ENCODE measurements around the gene CCND3.

Gene CCND3

GRCh38 chr6:41941280-41942066, at the start of gene CCND3:
CCND3 (minus strand) TSS chr6:41941808; CDS start chr6:41941649, 159 bp downstream.
- Histone ChIP-seq H3K36me3 (replicated peaks) (peaks cover 11% of the 10 kb centered on the region), H3K27ac (peak within 1 kb of the TSS; percentile 53), H3K4me3 (ENCODE audit: low read depth, low read length) (peak within 1 kb of the TSS; percentile 75), H3K27me3 (replicated peaks) (no peaks in the 10 kb centered on the region)
- in situ Hi-C loops (cut with HindIII; ENCODE audit: low pct_ligation_motif_present, low sequenced_read_pairs), result no loop called here
- peak; percentile 84 for DNase-seq
- peak; percentile 1 for TF ChIP-seq CTCF (IDR thresholded peaks at IDR 0.05; ENCODE audit: low read depth, low read length, missing control alignments)

DNA sequence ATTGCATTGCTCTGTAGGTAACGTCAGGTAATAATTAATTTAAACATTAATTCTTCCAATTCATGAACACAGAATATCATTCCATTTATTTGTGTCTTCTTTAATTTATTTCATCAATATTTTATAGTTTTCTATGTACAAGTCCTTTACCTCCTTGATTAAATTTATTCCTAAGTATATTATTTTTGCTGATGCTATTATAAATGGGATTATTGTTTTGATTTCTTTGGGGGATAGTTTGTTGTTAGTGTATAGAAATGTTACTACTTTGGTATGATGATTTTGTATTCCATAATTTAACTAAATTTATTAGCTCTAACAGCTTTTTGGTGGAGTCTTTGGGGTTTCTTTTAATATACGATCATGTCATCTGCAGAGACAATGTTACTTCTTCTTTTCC, 44.7 kb upstream of the CCND3 start:
- in situ Hi-C loops (cut with HindIII; ENCODE audit: low pct_ligation_motif_present, low sequenced_read_pairs), result no loop called here
- Histone ChIP-seq H3K27me3 (replicated peaks) (no peaks in the 10 kb centered on the region), H3K4me3 (ENCODE audit: low read depth, low read length) (no peak overlapping the region), H3K36me3 (replicated peaks) (no peaks in the 10 kb centered on the region), H3K27ac (no peak overlapping the region)
- TF ChIP-seq CTCF (IDR thresholded peaks at IDR 0.05; ENCODE audit: low read depth, low read length, missing control alignments), result no peak
- DNase-seq, result no peak

GRCh38 chr6:41984623-41985022, 43.0 kb upstream of the CCND3 start:
- no peak for TF ChIP-seq CTCF (IDR thresholded peaks at IDR 0.05; ENCODE audit: low read depth, low read length, missing control alignments)
- H3K27me3 ChIP-seq (replicated peaks), result no peaks in the 10 kb centered on the region
- no peak for DNase-seq
- H3K36me3 ChIP-seq (replicated peaks), result no peaks in the 10 kb centered on the region
- H3K4me3 ChIP-seq (ENCODE audit: low read depth, low read length), result no peak overlapping the region
- in situ Hi-C loops (cut with HindIII; ENCODE audit: low pct_ligation_motif_present, low sequenced_read_pairs), result no loop called here
- no peak overlapping the region for H3K27ac ChIP-seq

DNA sequence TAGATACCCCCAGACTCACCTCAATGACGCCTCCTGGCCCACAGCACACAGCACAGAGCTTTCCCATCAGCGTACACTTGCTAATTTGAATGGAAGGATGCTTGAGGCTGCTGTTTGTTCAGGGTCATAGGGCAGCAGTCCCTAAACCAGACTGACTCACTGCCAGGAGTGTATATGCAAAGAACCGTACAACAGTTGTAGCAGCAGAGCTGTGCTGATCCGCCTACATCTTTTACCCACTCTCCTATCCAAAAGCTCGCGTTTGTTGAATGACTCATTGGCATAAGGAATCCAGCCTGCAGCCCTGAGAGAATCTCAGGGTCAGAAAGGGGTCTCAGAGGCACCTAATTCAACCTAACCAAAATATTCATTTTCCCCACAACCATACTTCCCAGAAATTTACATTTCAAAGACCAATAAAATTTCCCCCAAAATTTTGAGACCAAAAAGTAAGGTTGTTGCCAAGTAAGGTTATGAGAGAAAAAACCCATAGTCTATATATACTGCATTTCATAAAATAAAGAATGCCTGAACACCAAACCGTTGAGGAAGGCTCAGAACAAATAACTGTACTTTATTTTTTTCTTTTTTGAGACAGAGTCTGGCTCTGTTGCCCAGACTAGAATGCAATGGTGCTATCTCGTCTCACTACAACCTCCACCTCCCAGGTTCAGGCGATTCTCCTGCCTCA, 35.3 kb upstream of the CCND3 start:
- DNase-seq, result peak; percentile 86
- no peaks in the 10 kb centered on the region for H3K36me3 ChIP-seq (replicated peaks)
- peak overlapping the region; percentile 42 for H3K27ac ChIP-seq
- in situ Hi-C loops (cut with HindIII; ENCODE audit: low pct_ligation_motif_present, low sequenced_read_pairs), result no loop called here
- no peak for TF ChIP-seq CTCF (IDR thresholded peaks at IDR 0.05; ENCODE audit: low read depth, low read length, missing control alignments)
- no peak overlapping the region for H3K4me3 ChIP-seq (ENCODE audit: low read depth, low read length)
- H3K27me3 ChIP-seq (replicated peaks), result no peaks in the 10 kb centered on the region

DNA sequence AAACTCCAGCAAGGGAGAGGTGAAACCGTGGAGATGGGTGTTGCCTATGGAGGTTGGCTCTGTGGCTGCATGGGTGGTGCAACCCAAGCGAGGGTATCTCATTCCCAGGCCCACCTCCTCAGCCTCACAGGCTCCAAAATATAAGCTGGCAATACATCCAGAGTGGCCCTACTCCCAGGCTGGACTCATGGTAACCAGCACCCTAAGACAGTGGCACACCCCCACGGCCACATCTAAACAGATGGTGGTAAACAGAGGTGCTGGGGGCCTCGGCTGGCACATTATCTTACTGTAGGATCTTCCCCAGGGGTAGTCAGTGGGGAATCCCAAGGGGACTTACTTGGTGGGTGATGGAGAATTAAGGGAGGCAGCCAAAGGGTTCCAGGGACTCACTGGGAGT, 33.7 kb upstream of the CCND3 start:
- no peak for TF ChIP-seq CTCF (IDR thresholded peaks at IDR 0.05; ENCODE audit: low read depth, low read length, missing control alignments)
- Histone ChIP-seq H3K27ac (no peak overlapping the region), H3K36me3 (replicated peaks) (no peaks in the 10 kb centered on the region), H3K4me3 (ENCODE audit: low read depth, low read length) (no peak overlapping the region), H3K27me3 (replicated peaks) (no peaks in the 10 kb centered on the region)
- in situ Hi-C loops (cut with HindIII; ENCODE audit: low pct_ligation_motif_present, low sequenced_read_pairs), result no loop called here
- DNase-seq, result no peak

Data from brain microvascular endothelial cell (primary cell).